ENCODE measurements around the gene ADAM12. TPM values are rescaled to one million over a fixed set of nuclear protein-coding genes. Genes with fewer than 3 reads are reported as not detected.
A peak's percentile ranks its signal among the peaks of the same experiment; 100 is the strongest.

The ADAM12 gene
- total and polyA plus RNA-seq, 5 donors: 0.14 to 2.7 (median 1.4) TPM

- Histone ChIP-seq H3K9me3 (ENCODE audit: control insufficient read depth, low read length) (no peaks in the 10 kb centered on the region), H3K4me1 (ENCODE audit: control insufficient read depth, insufficient read depth, low read length) (no peaks in the 10 kb centered on the region), H3K27ac (ENCODE audit: low read length) (no peak overlapping the region), H3K27me3 (ENCODE audit: control insufficient read depth, insufficient read depth) (no peaks in the 10 kb centered on the region), H3K4me3 (ENCODE audit: low read length) (no peak overlapping the region)
- no peak for ATAC-seq
- no peak for DNase-seq
- WGBS: 50% methylated on average over 7 of the region's 7 CpGs
- intact Hi-C loops (cut with DNase I): no loop called here
Measured at GRCh38 chr10:126402721-126403695, 14.7 kb upstream of the ADAM12 start.

- Histone ChIP-seq H3K27ac (ENCODE audit: low read length) (no peak overlapping the region), H3K27me3 (ENCODE audit: control insufficient read depth, insufficient read depth) (no peaks in the 10 kb centered on the region), H3K9me3 (ENCODE audit: control insufficient read depth, low read length) (no peaks in the 10 kb centered on the region), H3K4me1 (ENCODE audit: control insufficient read depth, insufficient read depth, low read length) (no peaks in the 10 kb centered on the region), H3K4me3 (ENCODE audit: low read length) (no peak overlapping the region)
- DNase-seq (no peak), ATAC-seq (no peak)
- 80% methylated on average over 4 of the region's 4 CpGs for WGBS
- intact Hi-C loops (cut with DNase I): no loop called here
Measured at GRCh38 chr10:126400641-126401040, 12.4 kb upstream of the ADAM12 start.

- WGBS: 73% methylated on average over 4 of the region's 4 CpGs
- Histone ChIP-seq H3K9me3 (ENCODE audit: control insufficient read depth, low read length) (no peaks in the 10 kb centered on the region), H3K27me3 (ENCODE audit: control insufficient read depth, insufficient read depth) (no peaks in the 10 kb centered on the region), H3K4me1 (ENCODE audit: control insufficient read depth, insufficient read depth, low read length) (no peaks in the 10 kb centered on the region), H3K4me3 (ENCODE audit: low read length) (no peak overlapping the region), H3K27ac (ENCODE audit: low read length) (no peak overlapping the region)
- intact Hi-C loops (cut with DNase I): no loop called here
- DNase-seq: no peak
- ATAC-seq: no peak
Measured at GRCh38 chr10:126398924-126399323, 10.6 kb upstream of the ADAM12 start.

GRCh38 chr10:126398383-126398743, 10.1 kb upstream of the ADAM12 start:
- intact Hi-C loops (cut with DNase I): no loop called here
- no peak overlapping the region for H3K4me3 ChIP-seq (ENCODE audit: low read length)
- no peaks in the 10 kb centered on the region for H3K9me3 ChIP-seq (ENCODE audit: control insufficient read depth, low read length)
- DNase-seq (no peak), ATAC-seq (no peak)
- H3K27me3 ChIP-seq (ENCODE audit: control insufficient read depth, insufficient read depth): no peaks in the 10 kb centered on the region
- 70% methylated on average over 3 of the region's 3 CpGs for WGBS
- no peaks in the 10 kb centered on the region for H3K4me1 ChIP-seq (ENCODE audit: control insufficient read depth, insufficient read depth, low read length)
- H3K27ac ChIP-seq (ENCODE audit: low read length): no peak overlapping the region

- DNase-seq (no peak), ATAC-seq (no peak)
- no peaks in the 10 kb centered on the region for H3K9me3 ChIP-seq (ENCODE audit: control insufficient read depth, low read length)
- no peak overlapping the region for H3K4me3 ChIP-seq (ENCODE audit: low read length)
- intact Hi-C loops (cut with DNase I): no loop called here
- no peaks in the 10 kb centered on the region for H3K27me3 ChIP-seq (ENCODE audit: control insufficient read depth, insufficient read depth)
- no peak overlapping the region for H3K27ac ChIP-seq (ENCODE audit: low read length)
- H3K4me1 ChIP-seq (ENCODE audit: control insufficient read depth, insufficient read depth, low read length): no peaks in the 10 kb centered on the region
- 77% methylated on average over 4 of the region's 4 CpGs for WGBS
Measured at GRCh38 chr10:126397640-126398382, 9.5 kb upstream of the ADAM12 start.

GRCh38 chr10:126397156-126397555, 8.9 kb upstream of the ADAM12 start:
- Histone ChIP-seq H3K27ac (ENCODE audit: low read length) (no peak overlapping the region), H3K4me3 (ENCODE audit: low read length) (no peak overlapping the region), H3K9me3 (ENCODE audit: control insufficient read depth, low read length) (no peaks in the 10 kb centered on the region), H3K27me3 (ENCODE audit: control insufficient read depth, insufficient read depth) (no peaks in the 10 kb centered on the region), H3K4me1 (ENCODE audit: control insufficient read depth, insufficient read depth, low read length) (no peaks in the 10 kb centered on the region)
- no peak for DNase-seq
- 90% methylated on average over 3 of the region's 3 CpGs for WGBS
- intact Hi-C loops (cut with DNase I): no loop called here
- ATAC-seq: no peak

- 79% methylated on average over 2 of the region's 2 CpGs for WGBS
- ATAC-seq: no peak
- no peak for DNase-seq
- Histone ChIP-seq H3K9me3 (ENCODE audit: control insufficient read depth, low read length) (no peaks in the 10 kb centered on the region), H3K27me3 (ENCODE audit: control insufficient read depth, insufficient read depth) (no peaks in the 10 kb centered on the region), H3K4me3 (ENCODE audit: low read length) (no peak overlapping the region), H3K4me1 (ENCODE audit: control insufficient read depth, insufficient read depth, low read length) (no peaks in the 10 kb centered on the region), H3K27ac (ENCODE audit: low read length) (no peak overlapping the region)
- intact Hi-C loops (cut with DNase I): no loop called here
Measured at GRCh38 chr10:126394948-126395347, 6.7 kb upstream of the ADAM12 start.

GRCh38 chr10:126393076-126393475, 4.8 kb upstream of the ADAM12 start:
- WGBS: 88% methylated on average over 4 of the region's 4 CpGs
- H3K9me3 ChIP-seq (ENCODE audit: control insufficient read depth, low read length): no peaks in the 10 kb centered on the region
- H3K27me3 ChIP-seq (ENCODE audit: control insufficient read depth, insufficient read depth): no peaks in the 10 kb centered on the region
- DNase-seq (no peak), ATAC-seq (no peak)
- no peaks in the 10 kb centered on the region for H3K4me1 ChIP-seq (ENCODE audit: control insufficient read depth, insufficient read depth, low read length)
- no peak overlapping the region for H3K4me3 ChIP-seq (ENCODE audit: low read length)
- H3K27ac ChIP-seq (ENCODE audit: low read length): no peak overlapping the region
- intact Hi-C loops (cut with DNase I): no loop called here

- intact Hi-C loops (cut with DNase I): no loop called here
Measured at GRCh38 chr10:126392469-126392868, 4.2 kb upstream of the ADAM12 start.

GRCh38 chr10:126392068-126392467, 3.8 kb upstream of the ADAM12 start:
- Histone ChIP-seq H3K27ac (ENCODE audit: low read length) (no peak overlapping the region), H3K9me3 (ENCODE audit: control insufficient read depth, low read length) (no peaks in the 10 kb centered on the region), H3K4me1 (ENCODE audit: control insufficient read depth, insufficient read depth, low read length) (peaks cover 2% of the 10 kb centered on the region), H3K27me3 (ENCODE audit: control insufficient read depth, insufficient read depth) (no peaks in the 10 kb centered on the region), H3K4me3 (ENCODE audit: low read length) (no peak overlapping the region)
- intact Hi-C loops (cut with DNase I): no loop called here
- no peak for ATAC-seq
- no peak for DNase-seq
- WGBS: 91% methylated on average over 6 of the region's 6 CpGs

More at GRCh38 chr10:126392469-126392868, 4.2 kb upstream of the ADAM12 start:
- no peaks in the 10 kb centered on the region for H3K27me3 ChIP-seq (ENCODE audit: control insufficient read depth, insufficient read depth)
- no peak overlapping the region for H3K27ac ChIP-seq (ENCODE audit: low read length)
- DNase-seq (no peak), ATAC-seq (no peak)
- H3K9me3 ChIP-seq (ENCODE audit: control insufficient read depth, low read length): no peaks in the 10 kb centered on the region
- 89% methylated on average over 8 of the region's 8 CpGs for WGBS
- peaks cover 2% of the 10 kb centered on the region for H3K4me1 ChIP-seq (ENCODE audit: control insufficient read depth, insufficient read depth, low read length)
- no peak overlapping the region for H3K4me3 ChIP-seq (ENCODE audit: low read length)

- 26% methylated on average over 9 of the region's 9 CpGs for WGBS
- Histone ChIP-seq H3K4me3 (ENCODE audit: low read length) (no peak overlapping the region), H3K27me3 (ENCODE audit: control insufficient read depth, insufficient read depth) (peaks cover 3% of the 10 kb centered on the region), H3K27ac (ENCODE audit: low read length) (no peak overlapping the region), H3K9me3 (ENCODE audit: control insufficient read depth, low read length) (no peaks in the 10 kb centered on the region), H3K4me1 (ENCODE audit: control insufficient read depth, insufficient read depth, low read length) (peaks cover 2% of the 10 kb centered on the region)
- ATAC-seq (peak in 1 of 2 donors; percentile 47), DNase-seq (peak in 2 of 3 donors; percentile 20 to 32)
- intact Hi-C loops (cut with DNase I): no loop called here
Measured at GRCh38 chr10:126391192-126391885, 3.1 kb upstream of the ADAM12 start.
